ENCODE results near the gene SLC39A11. TPM values are rescaled to one million over a fixed set of nuclear protein-coding genes. Genes with fewer than 3 reads are reported as not detected.

Gene SLC39A11
- total RNA-seq, 4 donors from 2014 or later, result 45.2 to 59.5 (median 49.2) TPM

GRCh38 chr17:73107191-73107590 lies 14.7 kb upstream of the SLC39A11 start:
- TF ChIP-seq EP300 (IDR thresholded peaks at IDR 0.05), result no peak
- no peak for TF ChIP-seq POLR2A (IDR thresholded peaks at IDR 0.05)
- no peak for TF ChIP-seq CTCF (IDR thresholded peaks at IDR 0.05)
- no peak for TF ChIP-seq POLR2AphosphoS5 (IDR thresholded peaks at IDR 0.05)
- 40% methylated on average over 4 of the region's 4 CpGs for WGBS
- no peak overlapping the region for H3K27ac ChIP-seq
- H3K4me1 ChIP-seq, result no peaks in the 10 kb centered on the region
- H3K27me3 ChIP-seq, result no peaks in the 10 kb centered on the region
- no peaks in the 10 kb centered on the region for H3K36me3 ChIP-seq
- no peak overlapping the region for H3K4me3 ChIP-seq
- no peak for DNase-seq (ENCODE audit: low spot score in 2 of 2)
- H3K9me3 ChIP-seq, result no peaks in the 10 kb centered on the region

- no peak for TF ChIP-seq EP300 (IDR thresholded peaks at IDR 0.05)
- no peak for TF ChIP-seq CTCF (IDR thresholded peaks at IDR 0.05)
- TF ChIP-seq POLR2A (IDR thresholded peaks at IDR 0.05), result no peak
- TF ChIP-seq POLR2AphosphoS5 (IDR thresholded peaks at IDR 0.05), result no peak
- no peaks in the 10 kb centered on the region for H3K36me3 ChIP-seq
- H3K4me3 ChIP-seq, result no peak overlapping the region
- DNase-seq (ENCODE audit: low spot score in 2 of 2), result no peak
- no peaks in the 10 kb centered on the region for H3K27me3 ChIP-seq
- no peaks in the 10 kb centered on the region for H3K9me3 ChIP-seq
- no peak overlapping the region for H3K27ac ChIP-seq
- peaks cover 5% of the 10 kb centered on the region for H3K4me1 ChIP-seq
- 86% methylated on average over 1 of the region's 1 CpG for WGBS
These were observed 12.9 kb upstream of the SLC39A11 start for GRCh38 chr17:73105431-73105830.

GRCh38 chr17:73104450-73104849 lies 12.0 kb upstream of the SLC39A11 start:
- Histone ChIP-seq H3K27me3 (no peaks in the 10 kb centered on the region), H3K9me3 (no peaks in the 10 kb centered on the region), H3K36me3 (no peaks in the 10 kb centered on the region), H3K4me1 (peaks cover 5% of the 10 kb centered on the region), H3K27ac (no peak overlapping the region), H3K4me3 (no peak overlapping the region)
- WGBS, result 94% methylated on average over 3 of the region's 3 CpGs
- DNase-seq (ENCODE audit: low spot score in 2 of 2), result no peak
- TF ChIP-seq EP300 (IDR thresholded peaks at IDR 0.05) (no peak), POLR2AphosphoS5 (IDR thresholded peaks at IDR 0.05) (no peak), POLR2A (IDR thresholded peaks at IDR 0.05) (no peak), CTCF (IDR thresholded peaks at IDR 0.05) (no peak)

- H3K4me3 ChIP-seq, result no peak overlapping the region
- no peaks in the 10 kb centered on the region for H3K36me3 ChIP-seq
- no peak for TF ChIP-seq EP300 (IDR thresholded peaks at IDR 0.05)
- TF ChIP-seq CTCF (IDR thresholded peaks at IDR 0.05), result no peak
- no peak for TF ChIP-seq POLR2AphosphoS5 (IDR thresholded peaks at IDR 0.05)
- no peak for TF ChIP-seq POLR2A (IDR thresholded peaks at IDR 0.05)
- H3K27me3 ChIP-seq, result no peaks in the 10 kb centered on the region
- H3K4me1 ChIP-seq, result peaks cover 5% of the 10 kb centered on the region
- H3K9me3 ChIP-seq, result no peaks in the 10 kb centered on the region
- no peak for DNase-seq (ENCODE audit: low spot score in 2 of 2)
- WGBS, result 80% methylated on average over 12 of the region's 12 CpGs
- H3K27ac ChIP-seq, result no peak overlapping the region
These were observed 11.3 kb upstream of the SLC39A11 start for GRCh38 chr17:73103641-73104335.

- no peak for TF ChIP-seq POLR2A (IDR thresholded peaks at IDR 0.05)
- no peak for TF ChIP-seq CTCF (IDR thresholded peaks at IDR 0.05)
- no peak for TF ChIP-seq EP300 (IDR thresholded peaks at IDR 0.05)
- TF ChIP-seq POLR2AphosphoS5 (IDR thresholded peaks at IDR 0.05), result no peak
- peaks cover 15% of the 10 kb centered on the region for H3K4me1 ChIP-seq
- no peak overlapping the region for H3K27ac ChIP-seq
- DNase-seq (ENCODE audit: low spot score in 2 of 2), result no peak
- H3K27me3 ChIP-seq, result no peaks in the 10 kb centered on the region
- 54% methylated on average over 5 of the region's 6 CpGs for WGBS
- H3K9me3 ChIP-seq, result no peaks in the 10 kb centered on the region
- H3K4me3 ChIP-seq, result no peak overlapping the region
- H3K36me3 ChIP-seq, result no peaks in the 10 kb centered on the region
These were observed 8.5 kb upstream of the SLC39A11 start for GRCh38 chr17:73101031-73101430.
